Neural cell (in vitro differentiated cells): ENCODE data around the gene WDSUB1.

Experiments
- EP300 ChIP-seq: fragments of 450-650 bp; conservative IDR thresholded peaks from 2 replicates; pipeline ENCODE4 v1.6.1; 2014; ENCODE audit warnings: antibody characterized with exemption, mild to moderate bottlenecking, moderate library complexity; ENCODE audit not compliant: poor library complexity, severe bottlenecking
- EZH2 ChIP-seq: fragments of 200-600, 300-800 bp; shearing (Covaris generic), sonication (generic); IDR thresholded peaks from 2 replicates; pipeline ENCODE4 v1.6.1; 2014; ENCODE audit warnings: antibody characterized with exemption, low read length, borderline replicate concordance, mild to moderate bottlenecking; ENCODE audit not compliant: insufficient read depth, poor library complexity, severe bottlenecking
- MXI1 ChIP-seq: fragments of 450-650 bp; conservative IDR thresholded peaks from 2 replicates; pipeline ENCODE4 v1.6.1; 2014; ENCODE audit warnings: antibody characterized with exemption, mild to moderate bottlenecking; ENCODE audit not compliant: poor library complexity, severe bottlenecking
- POLR2AphosphoS5 ChIP-seq: IDR thresholded peaks from 2 replicates; pipeline ENCODE4 v1.6.1; 2012
- RAD21 ChIP-seq: fragments of 450-650 bp; conservative IDR thresholded peaks from 2 replicates; pipeline ENCODE4 v1.6.1; 2014; ENCODE audit warnings: antibody characterized with exemption, mild to moderate bottlenecking, moderate library complexity
- SMC3 ChIP-seq: fragments of 450-650 bp; conservative IDR thresholded peaks from 2 replicates; pipeline ENCODE4 v1.6.1; 2014; ENCODE audit warnings: antibody characterized with exemption, mild to moderate bottlenecking, moderate library complexity; ENCODE audit not compliant: poor library complexity
- TAF1 ChIP-seq: IDR thresholded peaks from 2 replicates; pipeline ENCODE4 v1.6.1; 2012; ENCODE audit warnings: low read depth
- TF ChIP-seq, protein P1 (sequence below): fragments of 450-650 bp; IDR thresholded peaks from 2 replicates; pipeline ENCODE4 v1.5.1; 2014; ENCODE audit warnings: antibody characterized with exemption, mild to moderate bottlenecking, moderate library complexity; ENCODE audit not compliant: poor library complexity, severe bottlenecking
- TF ChIP-seq, protein P2 (sequence below): IDR thresholded peaks from 2 replicates; pipeline ENCODE4 v1.6.1; 2012; ENCODE audit warnings: borderline replicate concordance

DNA sequence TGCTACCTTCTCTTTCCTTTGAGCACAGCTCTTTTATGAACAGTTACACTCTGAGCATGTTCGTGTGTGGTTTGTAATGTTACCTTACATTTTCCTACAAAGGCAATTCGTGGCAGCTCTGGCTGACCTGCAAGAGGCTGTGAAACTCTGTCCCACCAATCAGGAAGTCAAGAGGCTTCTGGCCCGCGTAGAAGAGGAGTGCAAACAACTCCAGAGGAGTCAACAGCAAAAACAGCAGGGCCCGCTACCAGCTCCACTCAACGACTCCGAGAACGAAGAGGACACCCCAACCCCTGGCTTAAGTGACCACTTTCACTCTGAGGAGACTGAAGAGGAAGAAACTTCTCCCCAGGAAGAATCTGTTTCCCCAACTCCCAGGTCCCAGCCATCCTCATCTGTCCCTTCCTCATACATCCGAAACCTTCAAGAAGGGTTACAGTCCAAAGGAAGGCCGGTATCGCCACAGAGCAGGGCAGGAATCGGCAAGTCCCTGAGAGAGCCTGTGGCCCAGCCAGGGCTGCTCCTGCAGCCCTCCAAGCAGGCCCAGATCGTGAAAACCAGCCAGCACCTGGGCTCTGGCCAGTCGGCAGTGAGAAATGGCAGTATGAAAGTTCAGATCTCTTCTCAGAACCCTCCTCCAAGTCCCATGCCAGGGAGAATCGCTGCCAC lies 56.9 kb downstream of the WDSUB1 start:
- TF ChIP-seq EZH2 (no peak), TAF1 (no peak), SMC3 (no peak), MXI1 (no peak), RAD21 (no peak), EP300 (no peak), POLR2AphosphoS5 (no peak)
- TF ChIP-seq, protein P1, sequence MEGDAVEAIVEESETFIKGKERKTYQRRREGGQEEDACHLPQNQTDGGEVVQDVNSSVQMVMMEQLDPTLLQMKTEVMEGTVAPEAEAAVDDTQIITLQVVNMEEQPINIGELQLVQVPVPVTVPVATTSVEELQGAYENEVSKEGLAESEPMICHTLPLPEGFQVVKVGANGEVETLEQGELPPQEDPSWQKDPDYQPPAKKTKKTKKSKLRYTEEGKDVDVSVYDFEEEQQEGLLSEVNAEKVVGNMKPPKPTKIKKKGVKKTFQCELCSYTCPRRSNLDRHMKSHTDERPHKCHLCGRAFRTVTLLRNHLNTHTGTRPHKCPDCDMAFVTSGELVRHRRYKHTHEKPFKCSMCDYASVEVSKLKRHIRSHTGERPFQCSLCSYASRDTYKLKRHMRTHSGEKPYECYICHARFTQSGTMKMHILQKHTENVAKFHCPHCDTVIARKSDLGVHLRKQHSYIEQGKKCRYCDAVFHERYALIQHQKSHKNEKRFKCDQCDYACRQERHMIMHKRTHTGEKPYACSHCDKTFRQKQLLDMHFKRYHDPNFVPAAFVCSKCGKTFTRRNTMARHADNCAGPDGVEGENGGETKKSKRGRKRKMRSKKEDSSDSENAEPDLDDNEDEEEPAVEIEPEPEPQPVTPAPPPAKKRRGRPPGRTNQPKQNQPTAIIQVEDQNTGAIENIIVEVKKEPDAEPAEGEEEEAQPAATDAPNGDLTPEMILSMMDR = no peak
- TF ChIP-seq, protein P2, sequence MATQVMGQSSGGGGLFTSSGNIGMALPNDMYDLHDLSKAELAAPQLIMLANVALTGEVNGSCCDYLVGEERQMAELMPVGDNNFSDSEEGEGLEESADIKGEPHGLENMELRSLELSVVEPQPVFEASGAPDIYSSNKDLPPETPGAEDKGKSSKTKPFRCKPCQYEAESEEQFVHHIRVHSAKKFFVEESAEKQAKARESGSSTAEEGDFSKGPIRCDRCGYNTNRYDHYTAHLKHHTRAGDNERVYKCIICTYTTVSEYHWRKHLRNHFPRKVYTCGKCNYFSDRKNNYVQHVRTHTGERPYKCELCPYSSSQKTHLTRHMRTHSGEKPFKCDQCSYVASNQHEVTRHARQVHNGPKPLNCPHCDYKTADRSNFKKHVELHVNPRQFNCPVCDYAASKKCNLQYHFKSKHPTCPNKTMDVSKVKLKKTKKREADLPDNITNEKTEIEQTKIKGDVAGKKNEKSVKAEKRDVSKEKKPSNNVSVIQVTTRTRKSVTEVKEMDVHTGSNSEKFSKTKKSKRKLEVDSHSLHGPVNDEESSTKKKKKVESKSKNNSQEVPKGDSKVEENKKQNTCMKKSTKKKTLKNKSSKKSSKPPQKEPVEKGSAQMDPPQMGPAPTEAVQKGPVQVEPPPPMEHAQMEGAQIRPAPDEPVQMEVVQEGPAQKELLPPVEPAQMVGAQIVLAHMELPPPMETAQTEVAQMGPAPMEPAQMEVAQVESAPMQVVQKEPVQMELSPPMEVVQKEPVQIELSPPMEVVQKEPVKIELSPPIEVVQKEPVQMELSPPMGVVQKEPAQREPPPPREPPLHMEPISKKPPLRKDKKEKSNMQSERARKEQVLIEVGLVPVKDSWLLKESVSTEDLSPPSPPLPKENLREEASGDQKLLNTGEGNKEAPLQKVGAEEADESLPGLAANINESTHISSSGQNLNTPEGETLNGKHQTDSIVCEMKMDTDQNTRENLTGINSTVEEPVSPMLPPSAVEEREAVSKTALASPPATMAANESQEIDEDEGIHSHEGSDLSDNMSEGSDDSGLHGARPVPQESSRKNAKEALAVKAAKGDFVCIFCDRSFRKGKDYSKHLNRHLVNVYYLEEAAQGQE = no peak
